Measurements from ENCODE around the gene CYP26B1. TPM values are rescaled to one million over a fixed set of nuclear protein-coding genes. Genes with fewer than 3 reads are reported as not detected.

Gene CYP26B1
- total and polyA plus RNA-seq, 2 of the 8 experiments (the other 6 are each of a cell fraction or from before 2014, with no cell fraction given), result 0.06 to 0.69 TPM

DNA sequence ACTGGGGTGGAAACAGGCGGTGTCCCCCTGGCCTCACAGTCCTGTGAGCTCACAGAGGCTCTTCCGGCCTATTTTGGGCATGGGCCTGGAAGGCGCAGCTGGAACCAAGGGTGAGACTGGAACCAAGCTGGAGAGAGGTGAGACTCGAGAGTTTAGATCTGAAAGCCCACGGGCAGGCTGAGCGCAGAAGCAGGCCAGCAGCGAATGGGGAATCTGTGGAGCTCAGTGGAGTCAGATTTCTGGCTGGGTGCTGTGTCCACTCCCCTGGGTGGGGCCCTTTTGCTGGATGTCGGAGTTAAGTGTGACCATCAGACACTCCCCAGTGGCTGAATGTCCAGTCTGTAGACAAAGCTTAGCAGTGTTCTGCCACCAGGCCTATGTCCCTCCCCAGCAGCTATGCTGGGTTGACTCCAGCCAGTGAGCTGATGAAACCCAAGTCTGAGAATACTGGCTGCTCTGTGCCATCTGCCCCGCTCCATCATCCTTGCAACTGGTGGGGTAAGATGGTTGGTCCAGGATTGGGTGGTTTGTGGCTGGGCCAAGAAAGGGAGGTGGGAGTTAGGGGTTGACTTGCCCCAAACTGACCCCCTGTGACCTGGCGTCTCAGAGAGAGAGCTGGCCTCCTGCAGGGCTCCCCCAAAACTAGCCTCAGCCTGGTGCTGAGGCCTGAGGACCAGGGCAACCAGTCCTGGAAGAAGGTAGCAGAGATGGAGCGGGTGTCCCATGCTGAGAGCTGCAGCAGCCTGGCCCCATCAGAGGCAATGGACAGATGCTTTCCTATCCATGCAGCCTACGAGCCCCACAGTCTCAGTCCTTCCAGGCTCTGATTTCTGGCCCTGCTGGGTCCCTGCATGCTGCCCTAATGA is 34.4 kb downstream of the CYP26B1 start (continued):
- TF ChIP-seq, protein P1, sequence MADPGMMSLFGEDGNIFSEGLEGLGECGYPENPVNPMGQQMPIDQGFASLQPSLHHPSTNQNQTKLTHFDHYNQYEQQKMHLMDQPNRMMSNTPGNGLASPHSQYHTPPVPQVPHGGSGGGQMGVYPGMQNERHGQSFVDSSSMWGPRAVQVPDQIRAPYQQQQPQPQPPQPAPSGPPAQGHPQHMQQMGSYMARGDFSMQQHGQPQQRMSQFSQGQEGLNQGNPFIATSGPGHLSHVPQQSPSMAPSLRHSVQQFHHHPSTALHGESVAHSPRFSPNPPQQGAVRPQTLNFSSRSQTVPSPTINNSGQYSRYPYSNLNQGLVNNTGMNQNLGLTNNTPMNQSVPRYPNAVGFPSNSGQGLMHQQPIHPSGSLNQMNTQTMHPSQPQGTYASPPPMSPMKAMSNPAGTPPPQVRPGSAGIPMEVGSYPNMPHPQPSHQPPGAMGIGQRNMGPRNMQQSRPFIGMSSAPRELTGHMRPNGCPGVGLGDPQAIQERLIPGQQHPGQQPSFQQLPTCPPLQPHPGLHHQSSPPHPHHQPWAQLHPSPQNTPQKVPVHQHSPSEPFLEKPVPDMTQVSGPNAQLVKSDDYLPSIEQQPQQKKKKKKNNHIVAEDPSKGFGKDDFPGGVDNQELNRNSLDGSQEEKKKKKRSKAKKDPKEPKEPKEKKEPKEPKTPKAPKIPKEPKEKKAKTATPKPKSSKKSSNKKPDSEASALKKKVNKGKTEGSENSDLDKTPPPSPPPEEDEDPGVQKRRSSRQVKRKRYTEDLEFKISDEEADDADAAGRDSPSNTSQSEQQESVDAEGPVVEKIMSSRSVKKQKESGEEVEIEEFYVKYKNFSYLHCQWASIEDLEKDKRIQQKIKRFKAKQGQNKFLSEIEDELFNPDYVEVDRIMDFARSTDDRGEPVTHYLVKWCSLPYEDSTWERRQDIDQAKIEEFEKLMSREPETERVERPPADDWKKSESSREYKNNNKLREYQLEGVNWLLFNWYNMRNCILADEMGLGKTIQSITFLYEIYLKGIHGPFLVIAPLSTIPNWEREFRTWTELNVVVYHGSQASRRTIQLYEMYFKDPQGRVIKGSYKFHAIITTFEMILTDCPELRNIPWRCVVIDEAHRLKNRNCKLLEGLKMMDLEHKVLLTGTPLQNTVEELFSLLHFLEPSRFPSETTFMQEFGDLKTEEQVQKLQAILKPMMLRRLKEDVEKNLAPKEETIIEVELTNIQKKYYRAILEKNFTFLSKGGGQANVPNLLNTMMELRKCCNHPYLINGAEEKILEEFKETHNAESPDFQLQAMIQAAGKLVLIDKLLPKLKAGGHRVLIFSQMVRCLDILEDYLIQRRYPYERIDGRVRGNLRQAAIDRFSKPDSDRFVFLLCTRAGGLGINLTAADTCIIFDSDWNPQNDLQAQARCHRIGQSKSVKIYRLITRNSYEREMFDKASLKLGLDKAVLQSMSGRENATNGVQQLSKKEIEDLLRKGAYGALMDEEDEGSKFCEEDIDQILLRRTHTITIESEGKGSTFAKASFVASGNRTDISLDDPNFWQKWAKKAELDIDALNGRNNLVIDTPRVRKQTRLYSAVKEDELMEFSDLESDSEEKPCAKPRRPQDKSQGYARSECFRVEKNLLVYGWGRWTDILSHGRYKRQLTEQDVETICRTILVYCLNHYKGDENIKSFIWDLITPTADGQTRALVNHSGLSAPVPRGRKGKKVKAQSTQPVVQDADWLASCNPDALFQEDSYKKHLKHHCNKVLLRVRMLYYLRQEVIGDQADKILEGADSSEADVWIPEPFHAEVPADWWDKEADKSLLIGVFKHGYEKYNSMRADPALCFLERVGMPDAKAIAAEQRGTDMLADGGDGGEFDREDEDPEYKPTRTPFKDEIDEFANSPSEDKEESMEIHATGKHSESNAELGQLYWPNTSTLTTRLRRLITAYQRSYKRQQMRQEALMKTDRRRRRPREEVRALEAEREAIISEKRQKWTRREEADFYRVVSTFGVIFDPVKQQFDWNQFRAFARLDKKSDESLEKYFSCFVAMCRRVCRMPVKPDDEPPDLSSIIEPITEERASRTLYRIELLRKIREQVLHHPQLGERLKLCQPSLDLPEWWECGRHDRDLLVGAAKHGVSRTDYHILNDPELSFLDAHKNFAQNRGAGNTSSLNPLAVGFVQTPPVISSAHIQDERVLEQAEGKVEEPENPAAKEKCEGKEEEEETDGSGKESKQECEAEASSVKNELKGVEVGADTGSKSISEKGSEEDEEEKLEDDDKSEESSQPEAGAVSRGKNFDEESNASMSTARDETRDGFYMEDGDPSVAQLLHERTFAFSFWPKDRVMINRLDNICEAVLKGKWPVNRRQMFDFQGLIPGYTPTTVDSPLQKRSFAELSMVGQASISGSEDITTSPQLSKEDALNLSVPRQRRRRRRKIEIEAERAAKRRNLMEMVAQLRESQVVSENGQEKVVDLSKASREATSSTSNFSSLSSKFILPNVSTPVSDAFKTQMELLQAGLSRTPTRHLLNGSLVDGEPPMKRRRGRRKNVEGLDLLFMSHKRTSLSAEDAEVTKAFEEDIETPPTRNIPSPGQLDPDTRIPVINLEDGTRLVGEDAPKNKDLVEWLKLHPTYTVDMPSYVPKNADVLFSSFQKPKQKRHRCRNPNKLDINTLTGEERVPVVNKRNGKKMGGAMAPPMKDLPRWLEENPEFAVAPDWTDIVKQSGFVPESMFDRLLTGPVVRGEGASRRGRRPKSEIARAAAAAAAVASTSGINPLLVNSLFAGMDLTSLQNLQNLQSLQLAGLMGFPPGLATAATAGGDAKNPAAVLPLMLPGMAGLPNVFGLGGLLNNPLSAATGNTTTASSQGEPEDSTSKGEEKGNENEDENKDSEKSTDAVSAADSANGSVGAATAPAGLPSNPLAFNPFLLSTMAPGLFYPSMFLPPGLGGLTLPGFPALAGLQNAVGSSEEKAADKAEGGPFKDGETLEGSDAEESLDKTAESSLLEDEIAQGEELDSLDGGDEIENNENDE (IDR thresholded peaks at IDR 0.05; ENCODE audit: insufficient replicate concordance, low read length), result no peak
- TF ChIP-seq CHD2 (IDR thresholded peaks at IDR 0.05; ENCODE audit: low read length) (no peak), CEBPB (IDR thresholded peaks at IDR 0.05; ENCODE audit: low read depth, low read length) (no peak), SRF (IDR thresholded peaks at IDR 0.05; ENCODE audit: low read depth, low read length) (no peak), BACH1 (IDR thresholded peaks at IDR 0.05; ENCODE audit: low read length) (no peak), TCF12 (IDR thresholded peaks at IDR 0.05; ENCODE audit: low read depth, low read length) (no peak), CTBP2 (IDR thresholded peaks at IDR 0.05; ENCODE audit: borderline replicate concordance, insufficient read depth, insufficient read length, low read length) (no peak), CBX5 (IDR thresholded peaks at IDR 0.05; ENCODE audit: low read depth, low read length) (no peak), SAP30 (IDR thresholded peaks at IDR 0.05; ENCODE audit: insufficient read depth, insufficient replicate concordance, low read length) (no peak), SP2 (IDR thresholded peaks at IDR 0.05; ENCODE audit: low read length) (no peak), BRCA1 (IDR thresholded peaks at IDR 0.05; ENCODE audit: low read depth, low read length) (no peak)

All from H1 (cell line).